ENCODE data around the gene LGALS12. TPM values are rescaled to one million over a fixed set of nuclear protein-coding genes. Genes with fewer than 3 reads are reported as not detected.

Gene LGALS12
- total RNA-seq, 2 donors from 2014 or later: 0.78 to 11.2 TPM

- intact Hi-C loops (cut with DNase I): no loop called here
- Histone ChIP-seq H3K36me3 (replicated peaks in 1 of 2; ENCODE audit: insufficient read depth in 1 of 2, low read depth in 2 of 2) (no peaks in the 10 kb centered on the region), H3K9me3 (no peaks in the 10 kb centered on the region), H3K27ac (no peak overlapping the region), H3K27me3 (no peaks in the 10 kb centered on the region), H3K4me1 (peaks cover 14% of the 10 kb centered on the region), H3K4me3 (no peak overlapping the region)
- WGBS, 2 donors: 77 to 83% methylated on average over 4 of the region's 4 CpGs
- ATAC-seq: no peak
- TF ChIP-seq CTCF (IDR thresholded peaks at IDR 0.05) (no peak), POLR2A (IDR thresholded peaks at IDR 0.05) (no peak)
- no peak for DNase-seq
Measured at GRCh38 chr11:63564784-63565350, 59.0 kb downstream of the LGALS12 start.

Other genes with a start within 250 kb of the LGALS12 start
- under 1 TPM in 1 of 2 donors, not detected in 1; 0.66 TPM for gene SLC22A9, start 136.3 kb upstream of the LGALS12 start, total RNA-seq
- 1 to 10 TPM; 2.6 to 9.6 TPM for gene PLAAT5, start 14.9 kb upstream of the LGALS12 start, total RNA-seq
- gene PLAAT4, start 30.7 kb downstream of the LGALS12 start, total RNA-seq: 10 to 100 TPM in 1 of 2 donors, 1 to 10 TPM in 1; 4.0 to 14.5 TPM
- not detected for gene PLAAT2, start 57.3 kb downstream of the LGALS12 start, total RNA-seq
- 10 to 100 TPM; 22.6 to 55.0 TPM for gene PLAAT3, start 108.3 kb downstream of the LGALS12 start, total RNA-seq
- 10 to 100 TPM; 17.8 to 32.7 TPM for gene ATL3, start 165.3 kb downstream of the LGALS12 start, total RNA-seq
- gene RTN3, start 175.4 kb downstream of the LGALS12 start, total RNA-seq: 10 to 100 TPM; 62.8 to 63.6 TPM